GM19463 (cell line): ENCODE measurements around the gene CLDN10.
A peak's percentile ranks its signal among the peaks of the same experiment; 100 is the strongest.
"Not testable (repeated sequence)": the region's sequence is repeated elsewhere in the genome, so short reads cannot be mapped to it uniquely, and the experiment has no call there.

Experiments used
- ATAC-seq: cut with Tn5 transposase; IDR thresholded peaks from one replicate; pipeline ENCODE4 v1.9.1; 2021; ENCODE audit warnings: mild to moderate bottlenecking, moderate library complexity; ENCODE audit not compliant: unreplicated experiment

CLDN10 gene

DNA sequence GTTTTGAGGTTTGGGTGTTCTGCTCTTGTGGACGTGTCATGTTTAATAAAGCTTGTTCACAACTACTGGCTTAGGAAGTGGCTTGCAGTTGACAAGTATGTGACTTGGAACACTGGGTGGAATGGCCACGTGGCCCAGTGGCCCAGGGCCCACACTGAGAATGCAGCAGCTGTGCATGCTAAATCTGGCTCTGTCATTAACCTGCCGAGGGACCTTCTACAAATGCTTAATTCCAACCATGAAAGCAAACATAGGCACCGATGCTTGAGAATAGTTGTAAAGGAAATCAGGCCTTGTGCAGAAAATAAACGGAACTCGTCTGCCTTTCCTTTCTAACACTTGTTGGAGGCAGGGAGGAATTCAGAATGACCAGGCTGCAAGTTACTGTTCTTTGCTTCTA is 11.6 kb upstream of the CLDN10 start:
- no peak for ATAC-seq

GRCh38 chr13:95541308-95541707 is 11.2 kb upstream of the CLDN10 start:
- ATAC-seq = no peak

DNA sequence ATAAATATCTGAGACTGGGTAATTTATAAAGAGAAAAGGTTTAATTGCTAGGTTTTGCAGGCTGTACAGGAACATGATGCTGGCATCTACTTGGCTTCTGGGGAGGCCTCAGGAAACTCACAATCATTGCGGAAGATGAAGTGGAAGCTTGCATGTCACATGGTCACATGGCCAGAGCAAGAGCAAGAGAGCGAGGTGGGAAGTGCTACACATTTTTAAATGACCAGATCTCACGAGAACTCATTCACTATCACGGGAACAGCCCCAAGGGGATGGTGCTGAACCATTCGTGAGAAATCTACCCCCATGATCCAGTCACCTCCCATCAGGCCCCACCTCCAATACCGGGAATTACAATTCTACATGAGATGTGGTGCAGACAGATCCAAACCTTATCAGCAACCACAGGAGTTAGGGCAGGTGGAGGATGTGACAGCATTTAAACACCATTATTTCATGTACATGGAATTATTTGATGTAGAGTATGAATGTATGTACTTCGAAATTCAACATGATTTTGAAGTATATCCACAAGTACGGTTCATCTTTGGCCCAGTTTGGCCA is 10.5 kb upstream of the CLDN10 start:
- ATAC-seq = no peak

- no peak for ATAC-seq
These were observed 8.2 kb upstream of the CLDN10 start for GRCh38 chr13:95544293-95544692.

DNA sequence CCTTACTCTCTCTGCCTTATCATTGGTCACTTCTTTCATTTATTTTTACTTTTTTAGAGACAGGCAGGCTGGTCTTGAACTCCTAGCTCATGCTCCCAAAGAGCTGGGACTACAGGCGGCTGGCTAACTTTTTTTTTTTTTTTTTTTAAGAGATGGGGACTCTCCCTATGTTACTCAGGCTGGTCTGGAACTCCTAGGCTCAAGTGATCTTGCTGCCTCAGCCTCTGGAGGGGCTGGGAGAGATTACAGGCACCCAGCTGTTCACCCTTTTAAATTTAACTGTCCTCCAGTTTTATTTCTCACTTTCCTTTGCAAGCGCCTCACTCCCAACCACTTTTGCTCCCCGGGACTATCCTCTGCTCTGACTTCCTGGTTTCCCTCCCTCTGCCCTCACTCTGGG is 5.6 kb upstream of the CLDN10 start:
- ATAC-seq = no peak

DNA sequence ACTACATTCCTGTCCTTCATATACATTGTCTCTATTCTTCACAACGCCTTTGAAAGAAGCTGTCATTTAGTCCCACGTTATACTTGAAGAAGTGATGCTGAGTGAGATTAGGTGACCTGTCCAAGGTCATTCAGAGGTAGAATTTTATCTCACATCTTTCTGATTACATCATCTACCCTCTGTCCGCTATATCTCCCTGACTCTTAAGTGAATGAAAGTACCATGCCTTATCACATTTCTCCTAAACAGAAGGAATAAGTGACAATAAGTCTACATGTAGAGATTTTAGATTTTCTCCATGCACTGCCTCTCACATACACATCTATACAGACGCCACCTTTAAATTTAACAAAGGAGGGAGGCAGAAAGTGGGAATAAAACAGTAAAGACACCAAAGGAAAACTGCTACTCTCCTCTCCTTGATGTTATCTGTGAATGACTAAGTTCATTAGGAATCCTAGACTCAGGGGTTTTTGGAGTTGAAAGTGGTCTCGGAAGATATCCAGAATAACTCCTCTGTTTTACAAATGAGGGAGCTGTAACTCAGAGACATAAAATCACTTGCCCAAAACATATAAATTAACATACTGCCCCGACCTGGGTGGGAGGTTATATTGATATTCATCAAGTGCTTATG is 4.9 kb upstream of the CLDN10 start:
- no peak for ATAC-seq

GRCh38 chr13:95552208-95552538 is 347 bp upstream of the CLDN10 start:
- ATAC-seq = no peak

DNA sequence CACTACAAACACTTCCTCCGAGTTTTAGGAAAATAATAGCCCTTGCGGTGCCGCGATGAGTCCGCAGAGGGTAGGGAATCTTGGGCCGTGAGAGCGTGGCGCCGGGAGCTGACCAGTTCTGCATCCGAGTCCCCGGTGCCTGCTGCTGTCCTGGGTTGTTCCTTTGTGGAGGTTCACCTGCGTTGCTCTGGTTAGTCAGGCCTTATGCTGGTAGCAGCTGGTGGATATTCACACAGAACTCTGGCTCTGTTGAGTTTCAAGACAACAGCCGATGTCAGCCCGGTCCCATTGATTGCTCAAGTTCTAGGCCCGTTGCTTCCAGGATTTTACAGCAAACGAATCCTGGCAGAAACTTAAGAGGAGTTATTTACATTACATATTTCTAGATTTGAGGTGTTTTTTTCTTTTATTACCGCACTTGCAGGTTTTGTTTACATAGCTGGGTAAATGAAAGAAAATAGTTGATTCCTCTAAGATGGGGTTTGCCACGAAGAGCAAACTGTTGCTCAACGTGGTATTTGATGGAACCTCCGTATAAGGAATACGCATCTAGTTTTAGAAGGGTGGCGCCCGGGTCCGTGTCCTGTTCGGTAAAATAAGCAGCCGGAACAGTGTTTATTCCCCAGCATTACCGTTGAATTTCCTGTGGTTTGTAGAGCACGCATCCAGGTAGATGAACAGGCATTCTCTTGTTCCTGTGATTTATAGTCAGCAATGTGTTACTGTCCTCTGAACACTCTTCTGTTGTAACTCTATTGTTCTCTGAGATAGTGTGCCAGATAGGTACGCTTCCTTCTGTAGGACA is 1.3 kb downstream of the CLDN10 start:
- no peak for ATAC-seq

- no peak for ATAC-seq
These were observed 4.5 kb downstream of the CLDN10 start for GRCh38 chr13:95557013-95557412.

DNA sequence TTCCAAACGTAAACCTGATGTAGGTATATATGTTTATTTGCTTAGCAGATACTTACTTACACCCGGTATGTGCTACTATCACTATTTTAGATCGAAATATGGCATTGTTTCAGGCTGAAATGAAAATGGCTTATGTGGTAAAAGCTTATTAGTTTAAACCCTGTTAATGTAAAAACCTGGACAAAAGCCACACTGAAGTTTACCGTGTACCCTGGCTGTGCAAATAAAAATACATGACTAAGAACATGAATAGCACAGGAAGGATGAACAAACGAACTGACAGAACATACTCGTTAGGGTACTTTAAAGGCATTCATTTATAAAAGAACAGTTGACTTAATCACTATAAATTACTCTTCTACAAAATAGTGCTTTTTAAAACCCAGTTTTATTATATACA is 6.6 kb downstream of the CLDN10 start:
- peak; percentile 52 for ATAC-seq

GRCh38 chr13:95560387-95560786 is 7.9 kb downstream of the CLDN10 start:
- ATAC-seq = no peak

GRCh38 chr13:95564091-95564490 is 11.6 kb downstream of the CLDN10 start:
- ATAC-seq = no peak

- ATAC-seq = no peak
These were observed 12.3 kb downstream of the CLDN10 start for GRCh38 chr13:95564733-95565291.

DNA sequence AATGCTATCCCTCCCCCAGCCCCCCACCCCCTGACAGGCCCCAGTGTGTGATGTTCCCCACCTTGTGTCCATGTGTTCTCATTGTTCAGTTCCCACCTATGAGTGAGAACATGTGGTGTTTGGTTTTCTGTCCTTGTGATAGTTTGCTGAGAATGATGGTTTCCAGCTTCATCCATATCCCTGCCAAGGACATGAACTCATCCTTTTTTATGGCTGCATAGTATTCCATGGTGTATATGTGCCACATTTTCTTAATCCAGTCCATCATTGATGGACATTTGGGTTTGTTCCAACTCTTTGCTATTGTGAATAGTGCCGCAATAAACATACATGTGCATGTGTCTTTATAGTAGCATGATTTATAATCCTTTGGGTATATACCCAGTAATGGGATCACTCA is 13.2 kb downstream of the CLDN10 start:
- not testable (repeated sequence) for ATAC-seq

DNA sequence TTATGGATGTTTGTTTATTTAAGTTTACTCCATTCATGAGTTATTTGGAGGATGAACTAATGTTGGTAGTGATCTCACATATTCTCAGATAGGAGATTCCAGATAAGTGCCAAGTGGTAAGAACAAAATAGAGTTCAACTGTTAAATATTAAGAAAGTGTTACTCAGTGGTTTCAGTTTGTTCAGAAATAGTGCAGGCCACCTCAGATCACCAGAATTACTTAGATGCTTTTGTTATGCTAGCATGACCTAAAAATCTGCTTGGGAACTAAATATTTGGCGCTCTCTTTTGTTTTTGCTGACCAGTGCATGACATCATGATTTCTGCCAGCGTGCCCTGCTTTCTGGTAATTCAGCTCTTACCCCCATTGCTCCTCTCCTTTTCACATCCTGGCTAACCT is 15.6 kb downstream of the CLDN10 start:
- peak; percentile 64 for ATAC-seq

- ATAC-seq = no peak
These were observed 17.5 kb downstream of the CLDN10 start for GRCh38 chr13:95570016-95570415.

- ATAC-seq = no peak
These were observed 19.4 kb downstream of the CLDN10 start for GRCh38 chr13:95571941-95572340.

GRCh38 chr13:95573221-95573620 is 20.7 kb downstream of the CLDN10 start:
- ATAC-seq = no peak

DNA sequence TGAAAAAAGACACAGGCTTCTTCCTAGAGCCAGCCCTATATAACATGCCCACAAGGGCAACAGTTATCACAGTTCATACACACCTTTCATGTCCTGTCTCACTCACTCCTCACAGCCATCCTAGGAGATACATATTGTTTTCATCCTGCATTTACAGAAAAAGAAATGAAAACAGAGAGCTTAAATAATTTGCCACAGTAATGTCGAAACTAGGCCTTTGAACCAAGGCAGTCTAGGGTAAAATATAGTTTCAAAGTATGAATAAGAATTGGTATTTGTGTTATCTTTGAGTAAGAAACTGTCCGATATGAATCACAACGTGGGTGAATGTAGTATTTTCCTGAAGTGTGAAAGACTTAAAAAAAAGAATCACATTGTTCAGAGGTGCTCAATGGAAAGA is 26.8 kb downstream of the CLDN10 start:
- peak; percentile 88 for ATAC-seq

GRCh38 chr13:95585867-95586266 is 33.3 kb downstream of the CLDN10 start:
- ATAC-seq = no peak

DNA sequence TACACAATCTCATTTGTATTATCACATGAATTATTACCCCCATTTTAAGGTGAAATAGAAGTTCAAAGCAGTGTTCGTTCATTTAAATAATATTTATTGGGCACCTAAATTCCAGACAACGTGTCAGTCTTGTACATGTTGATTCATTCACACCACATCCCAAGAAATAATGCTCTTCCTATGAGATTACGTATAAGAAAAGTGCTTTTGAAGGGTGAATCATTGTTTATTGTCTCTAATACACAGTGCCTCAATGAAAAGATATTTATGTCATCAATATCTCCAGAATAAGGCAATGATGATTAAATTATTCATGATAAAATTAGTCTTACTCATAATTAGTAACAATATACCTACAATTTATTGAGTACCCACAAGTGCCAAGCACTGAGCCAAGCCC is 35.6 kb downstream of the CLDN10 start:
- ATAC-seq = no peak

- no peak for ATAC-seq
These were observed 36.2 kb downstream of the CLDN10 start for GRCh38 chr13:95588721-95589120.
